Non-pigmented ciliary epithelial cell (primary cell): Measurements from ENCODE around the gene CSNK1G3.
A peak's percentile ranks its signal among the peaks of the same experiment; 100 is the strongest.
"Not testable (repeated sequence)": the region's sequence is repeated elsewhere in the genome, so short reads cannot be mapped to it uniquely, and the experiment has no call there.

Experiments used
- DNase-seq: peaks from one replicate; pipeline ENCODE4 v3.0.0-alpha.2; 2010; ENCODE audit warnings: low read depth

Gene CSNK1G3

DNA sequence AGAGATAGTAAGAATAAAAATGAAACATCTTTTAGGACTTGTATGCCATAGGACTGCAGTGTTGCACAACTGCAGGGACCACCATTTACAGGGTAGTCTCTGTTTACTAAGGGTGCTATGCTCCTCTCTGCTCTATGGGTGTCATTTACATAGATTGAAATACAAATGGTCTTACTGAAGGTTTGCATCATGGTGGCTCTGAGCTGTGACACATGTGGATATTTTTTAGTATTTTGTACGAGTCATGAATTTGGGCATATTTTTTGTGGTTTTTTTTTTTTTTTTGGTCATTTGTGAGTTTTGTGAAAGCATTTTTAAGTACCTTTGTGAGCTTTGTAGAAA lies 47.4 kb downstream of the CSNK1G3 start:
- DNase-seq = no peak

DNA sequence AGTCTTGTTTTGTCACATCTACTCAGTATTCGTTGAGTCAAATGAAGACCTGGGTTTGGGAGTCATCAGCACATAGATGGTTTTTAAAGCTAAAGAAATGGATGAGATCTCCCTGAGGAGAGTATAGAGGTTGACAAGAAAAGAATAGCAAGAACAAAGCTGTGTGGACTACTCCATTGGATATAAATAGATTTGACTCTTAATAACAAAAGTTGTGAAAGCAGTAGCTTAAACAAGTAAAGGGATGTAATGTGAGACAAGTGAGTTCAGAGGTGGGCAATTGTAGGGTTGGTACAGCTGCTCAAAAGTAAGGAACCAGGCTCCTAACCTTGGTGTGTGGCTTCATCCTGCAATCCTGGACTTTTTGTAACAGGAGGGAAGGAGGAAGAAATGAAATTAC lies 49.3 kb downstream of the CSNK1G3 start:
- DNase-seq = no peak

DNA sequence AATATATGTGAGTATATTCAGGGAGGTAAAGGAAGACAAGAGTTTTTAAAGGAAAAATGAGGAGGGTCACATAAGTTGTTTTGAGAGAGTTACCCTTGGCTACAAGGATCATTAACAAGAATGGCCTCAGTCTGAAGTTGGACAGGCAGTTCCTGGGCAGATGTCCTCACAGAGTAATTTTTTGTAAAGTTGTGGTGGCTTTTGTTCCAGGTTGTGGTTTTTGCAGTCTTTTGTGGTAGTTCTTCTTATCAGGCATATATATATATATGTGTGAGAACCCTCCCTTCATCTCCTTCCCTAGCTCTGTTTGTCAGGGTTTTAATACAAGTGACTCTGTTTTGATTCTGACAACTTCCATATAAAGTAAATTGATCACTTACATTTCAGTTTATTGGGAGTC lies 60.0 kb downstream of the CSNK1G3 start:
- no peak for DNase-seq

DNA sequence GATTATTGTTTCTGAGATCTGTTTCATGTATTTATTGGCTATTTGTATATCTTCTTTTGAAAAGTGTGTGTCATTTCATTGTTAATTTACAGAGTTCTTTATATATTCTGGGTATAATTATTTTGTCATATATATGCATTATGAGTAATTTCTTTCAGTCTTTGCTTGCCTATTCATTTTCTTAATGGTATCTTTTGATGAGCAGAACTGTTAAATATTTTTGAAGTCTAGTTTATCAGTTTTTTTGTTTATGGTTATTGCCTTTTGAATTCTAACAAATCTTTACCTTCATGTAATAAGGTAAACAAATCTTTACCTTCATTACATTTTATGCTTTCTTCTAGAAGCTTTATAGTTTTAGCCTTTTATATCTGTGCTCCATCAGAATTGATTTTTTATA lies 66.4 kb downstream of the CSNK1G3 start:
- no peak for DNase-seq

DNA sequence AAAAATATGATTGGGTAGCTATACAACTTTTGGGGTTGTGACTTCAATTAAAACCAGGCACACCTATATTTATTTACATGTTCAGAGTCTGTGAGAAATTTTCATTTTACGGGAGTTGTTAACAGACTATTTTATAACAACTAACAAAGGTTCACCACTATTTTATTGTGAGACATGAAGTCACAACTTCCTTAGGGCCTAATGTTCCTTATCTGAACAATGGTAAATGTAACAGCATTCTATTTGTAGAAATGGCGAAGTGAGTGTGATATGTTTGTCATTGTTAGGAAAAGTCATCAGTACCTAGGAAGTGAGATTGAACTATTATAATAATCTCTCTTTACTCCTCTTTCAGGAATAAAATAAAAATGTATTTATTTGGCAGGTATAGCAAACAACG lies 67.4 kb downstream of the CSNK1G3 start:
- DNase-seq = no peak

DNA sequence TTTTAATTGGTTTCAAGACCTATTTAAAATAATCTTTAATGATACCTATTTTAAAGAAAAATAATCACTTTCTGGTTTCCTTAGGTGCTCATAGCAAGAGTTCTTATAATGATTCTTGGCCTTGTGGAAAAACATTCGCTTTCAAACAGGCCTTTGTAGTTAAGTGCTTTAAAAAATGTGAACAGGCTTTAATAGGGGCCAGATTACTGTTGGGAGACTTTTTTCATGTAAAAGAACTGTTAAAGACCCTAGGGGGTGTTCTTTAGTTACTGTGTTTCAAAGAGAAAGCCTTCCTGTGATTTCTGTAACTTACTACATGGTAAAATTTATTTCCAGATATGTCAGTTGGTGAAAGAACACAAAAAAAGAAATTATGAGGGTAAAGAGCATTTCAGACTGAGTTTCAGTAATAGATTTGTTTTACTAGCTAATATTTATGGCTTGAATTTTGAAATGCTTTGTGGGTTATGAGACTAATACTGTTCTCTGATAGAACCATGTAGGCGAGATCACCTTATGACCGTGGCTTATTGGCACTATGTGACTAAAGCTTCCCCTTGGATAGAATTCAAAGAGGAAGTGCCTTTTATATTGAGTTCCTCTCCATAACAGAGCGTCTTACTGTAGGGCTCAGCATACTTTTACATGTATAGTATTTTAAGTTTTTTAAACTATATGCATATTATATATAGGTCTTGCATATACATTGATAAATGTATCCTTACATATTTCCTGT lies 70.7 kb downstream of the CSNK1G3 start:
- no peak for DNase-seq

DNA sequence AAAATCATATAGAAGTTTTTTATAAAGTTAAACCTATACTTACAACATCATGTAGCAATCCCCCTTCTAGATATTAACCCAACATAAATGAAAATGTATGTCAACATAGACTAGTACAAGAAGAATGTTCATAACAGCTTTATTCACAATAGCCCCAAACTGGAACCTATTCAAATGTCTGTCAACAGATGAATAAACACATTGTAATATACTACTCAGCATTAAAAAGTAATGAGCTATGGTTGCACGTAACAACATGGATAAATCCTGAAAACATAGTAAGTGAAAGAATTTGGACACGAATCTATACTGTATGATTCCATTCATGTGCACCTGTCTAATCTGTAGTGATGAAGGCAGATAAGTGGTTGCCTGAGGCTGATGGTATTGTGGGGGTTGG lies 73.9 kb downstream of the CSNK1G3 start:
- no peak for DNase-seq

DNA sequence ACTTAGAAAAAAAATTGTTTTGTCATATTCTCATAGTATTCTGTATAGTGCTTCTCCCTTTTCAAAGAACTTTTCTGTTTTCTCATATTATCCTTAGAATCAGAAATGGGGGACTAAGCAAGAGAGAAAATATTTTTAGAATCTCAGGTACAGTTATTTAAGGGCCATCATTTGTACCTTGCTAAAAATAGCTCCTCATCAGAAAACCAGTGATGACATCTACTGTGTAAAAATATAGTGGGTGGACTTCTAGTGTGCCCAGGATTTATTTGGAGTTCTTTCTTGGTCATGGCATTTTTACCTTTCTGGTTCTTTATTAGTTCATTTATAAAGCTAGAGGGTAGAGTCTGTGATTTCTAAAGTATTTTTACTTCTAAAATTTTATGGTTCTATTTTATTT lies 82.5 kb downstream of the CSNK1G3 start:
- DNase-seq = no peak

DNA sequence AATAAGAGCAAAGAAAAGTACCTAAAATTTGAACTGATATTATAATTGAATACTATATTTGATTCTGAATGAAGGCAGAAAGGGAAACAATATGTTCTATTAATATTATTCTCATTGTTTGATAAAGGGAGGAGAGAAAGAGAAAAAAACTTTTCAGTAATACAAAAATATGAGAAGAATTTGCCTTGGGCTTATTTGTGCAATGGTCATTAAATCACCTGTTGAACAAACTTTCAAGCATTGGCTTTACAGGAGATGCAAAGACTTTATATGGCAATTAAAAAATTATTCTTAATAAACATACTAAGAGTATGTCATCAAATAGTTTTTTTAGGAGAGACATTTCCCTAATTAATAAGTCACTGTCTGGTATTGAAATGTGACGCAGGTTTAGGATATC lies 85.0 kb downstream of the CSNK1G3 start:
- DNase-seq = no peak

DNA sequence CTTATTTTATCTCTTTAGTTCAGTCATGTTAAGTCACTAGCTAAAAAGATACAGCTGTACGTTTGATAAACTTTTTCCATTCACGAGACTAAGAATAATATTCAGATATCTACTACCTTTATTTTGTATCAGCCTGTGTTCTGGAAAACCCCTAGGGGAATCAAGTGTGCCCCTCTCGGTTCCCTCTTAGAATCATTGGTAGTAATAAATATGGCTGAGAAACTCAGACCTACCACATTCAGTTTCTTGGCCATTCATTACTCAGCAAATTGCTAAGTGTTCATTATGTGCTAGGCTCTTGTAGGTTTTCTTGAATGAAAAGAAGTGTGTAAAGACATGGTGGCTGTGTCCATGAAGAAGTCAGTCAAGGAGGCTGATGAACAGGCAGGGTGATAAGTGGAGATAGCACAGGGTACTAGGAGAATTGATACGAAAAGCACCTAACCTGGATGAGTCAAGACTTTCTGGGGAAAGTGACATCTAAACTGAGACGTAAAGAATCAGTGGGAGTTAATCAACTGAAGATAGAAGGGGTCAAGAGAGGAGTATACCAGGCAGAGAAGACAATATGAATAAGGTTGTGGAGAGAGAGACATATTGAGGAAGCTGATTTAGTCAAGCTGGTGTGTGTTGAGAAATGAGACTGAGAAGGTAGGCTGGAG lies 86.2 kb downstream of the CSNK1G3 start:
- no peak for DNase-seq

DNA sequence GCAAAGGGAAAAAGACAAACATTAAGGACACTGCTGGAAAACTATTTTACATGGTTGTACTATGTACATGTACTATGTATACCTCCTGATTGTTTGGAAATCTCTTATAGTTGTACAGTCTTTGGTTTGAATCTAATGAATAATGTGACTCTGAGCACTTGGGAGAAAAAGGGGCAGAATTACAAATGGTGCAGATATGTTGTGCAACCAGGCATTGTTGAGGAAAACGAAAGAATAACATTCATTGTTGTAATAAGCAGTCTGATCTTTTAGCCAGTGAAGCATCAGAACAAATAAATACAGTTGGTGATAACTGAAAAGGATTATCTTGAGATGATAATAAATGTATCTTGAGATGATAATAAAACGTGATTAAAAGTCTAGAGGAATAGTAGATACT lies 87.2 kb downstream of the CSNK1G3 start:
- no peak for DNase-seq

DNA sequence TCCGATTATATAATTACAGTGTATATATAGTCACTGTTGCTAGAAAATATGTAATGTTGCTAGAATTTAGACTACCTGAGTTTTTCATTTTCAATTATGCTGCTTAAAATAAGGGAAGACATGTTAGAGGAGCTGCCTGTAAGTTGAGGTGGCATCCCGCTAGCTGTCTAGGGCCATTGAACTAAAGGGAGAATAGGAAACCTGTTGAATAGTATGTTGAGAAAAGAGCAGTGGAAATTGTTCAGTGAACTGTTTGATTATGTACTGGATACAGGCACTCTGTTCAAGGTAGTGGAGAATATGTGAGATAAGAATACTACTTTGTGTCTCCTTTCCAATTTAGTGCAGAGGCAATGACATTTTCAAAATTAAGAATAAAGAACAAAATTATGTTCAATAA lies 89.6 kb downstream of the CSNK1G3 start:
- DNase-seq = no peak

DNA sequence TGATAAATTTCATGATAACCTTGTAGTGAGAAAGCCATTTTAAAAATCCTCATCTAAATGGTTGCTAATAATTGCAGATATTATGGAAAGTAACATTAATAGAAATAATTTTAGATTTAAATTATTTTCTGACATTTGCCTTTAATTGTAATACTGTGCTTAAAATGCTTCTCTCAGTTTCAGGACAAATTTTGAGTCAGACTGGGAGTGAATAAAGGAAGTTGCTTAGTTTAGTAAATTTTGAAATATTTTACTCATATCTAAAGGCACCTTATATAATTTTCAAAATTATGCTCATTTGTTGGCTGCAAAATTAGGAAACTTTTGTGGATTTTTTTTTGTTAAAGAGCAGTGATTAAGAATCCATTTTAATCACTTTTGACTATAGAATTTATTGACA lies 93.8 kb downstream of the CSNK1G3 start:
- DNase-seq = no peak

DNA sequence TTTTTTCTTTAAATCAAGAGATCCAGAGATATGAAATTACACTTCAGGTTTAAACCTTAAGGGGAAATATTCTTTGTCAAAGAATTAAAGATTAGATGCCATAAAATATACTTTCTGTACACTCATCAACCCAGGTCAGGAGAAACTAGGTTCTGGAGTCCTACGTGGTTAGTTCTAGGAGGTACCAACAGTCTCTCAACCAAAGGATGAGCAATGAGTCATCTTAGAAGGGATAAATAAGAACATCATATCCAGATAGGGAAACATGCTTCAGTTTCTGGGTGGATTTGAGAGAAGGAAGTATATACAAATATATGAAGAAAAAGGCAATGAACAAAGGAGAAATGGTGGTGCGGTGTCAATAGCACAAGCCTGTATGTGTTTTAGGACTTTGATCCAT lies 98.2 kb downstream of the CSNK1G3 start:
- no peak for DNase-seq

DNA sequence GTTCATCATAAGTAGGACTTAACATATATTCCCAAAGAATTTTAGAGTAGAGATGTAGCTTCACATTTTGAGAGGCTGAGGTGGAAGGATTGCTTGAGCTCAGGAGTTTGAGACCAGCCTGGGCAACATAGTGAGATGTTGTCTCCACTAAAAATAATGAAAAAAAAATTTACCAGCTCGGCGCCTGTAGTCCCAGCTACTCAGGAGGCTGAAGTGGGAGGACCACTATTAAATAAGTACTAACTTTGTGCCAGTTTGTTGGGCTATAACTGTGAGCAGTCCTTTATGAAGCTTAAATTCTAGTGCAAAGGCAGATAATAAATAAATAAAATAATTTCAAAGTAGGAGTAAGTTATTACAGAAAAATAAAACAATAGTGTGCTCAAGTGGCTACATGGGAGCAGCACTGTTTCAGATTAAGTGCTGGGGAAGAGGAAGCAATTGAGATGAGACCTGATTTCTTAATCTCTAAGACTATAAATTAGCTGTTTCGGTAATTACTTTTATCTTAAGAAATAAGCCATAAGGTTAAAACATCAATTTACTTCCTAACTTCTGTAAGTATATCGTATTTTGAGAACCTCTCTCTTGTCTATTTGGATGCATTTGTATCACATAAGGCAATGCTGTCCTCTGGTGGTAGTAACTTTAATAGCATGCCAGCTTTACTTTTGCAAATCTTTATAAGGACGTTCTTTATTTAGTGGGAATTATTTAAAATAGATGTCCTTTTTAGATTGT lies 98.9 kb downstream of the CSNK1G3 start:
- peak; percentile 48 for DNase-seq

DNA sequence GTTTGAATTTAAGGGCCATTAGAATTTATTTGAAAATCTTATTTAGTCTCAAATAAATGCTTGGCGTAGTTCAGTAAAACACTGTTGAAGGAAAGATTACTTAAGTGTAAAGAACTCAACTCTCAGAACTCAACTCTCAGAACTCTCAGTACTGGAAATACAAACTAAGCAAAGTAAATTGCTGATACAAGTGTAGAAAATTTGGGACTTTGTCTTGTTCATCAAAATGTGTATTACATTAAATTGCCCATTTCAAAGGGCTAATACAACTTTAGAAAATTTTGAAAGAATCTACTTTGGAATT lies 99.4 kb downstream of the CSNK1G3 start:
- DNase-seq = no peak

DNA sequence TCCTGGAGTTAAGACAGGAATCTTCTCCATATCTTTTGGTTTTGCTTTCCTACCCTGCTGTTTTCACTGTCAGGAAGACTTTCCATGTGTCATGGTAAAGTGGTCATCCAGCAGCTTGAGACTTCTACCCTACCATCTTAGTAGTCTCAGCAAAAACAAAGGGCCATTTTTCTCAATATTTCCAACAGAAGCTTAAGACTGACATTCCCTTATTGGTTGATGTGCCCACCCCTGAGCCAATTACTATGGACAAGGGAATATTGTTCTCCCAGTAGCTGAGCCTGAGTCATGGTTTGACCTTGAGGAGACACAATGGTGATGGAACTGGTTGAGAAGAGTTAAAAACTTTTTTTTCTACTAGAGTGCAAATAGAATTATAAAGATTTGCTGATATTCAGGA lies 105.6 kb downstream of the CSNK1G3 start:
- DNase-seq = no peak

DNA sequence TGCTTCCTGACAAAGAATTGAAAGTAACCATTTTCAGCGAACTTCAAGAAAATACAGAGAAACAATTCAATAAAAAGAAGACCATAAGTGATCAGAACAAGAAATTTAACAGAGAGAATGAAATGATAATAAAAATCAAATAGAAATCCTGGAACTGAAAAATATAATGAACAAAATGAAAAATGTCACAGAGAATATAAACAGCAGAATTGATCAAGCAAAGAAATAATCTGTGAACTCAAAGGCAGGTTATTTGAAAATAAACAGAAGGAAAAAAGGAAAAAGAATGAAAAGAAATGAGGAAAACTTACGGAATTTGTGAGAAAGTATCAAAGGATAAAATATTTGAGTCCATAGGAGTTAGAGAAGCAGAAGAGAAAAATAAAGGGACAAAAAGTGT lies 114.1 kb downstream of the CSNK1G3 start:
- no peak for DNase-seq

DNA sequence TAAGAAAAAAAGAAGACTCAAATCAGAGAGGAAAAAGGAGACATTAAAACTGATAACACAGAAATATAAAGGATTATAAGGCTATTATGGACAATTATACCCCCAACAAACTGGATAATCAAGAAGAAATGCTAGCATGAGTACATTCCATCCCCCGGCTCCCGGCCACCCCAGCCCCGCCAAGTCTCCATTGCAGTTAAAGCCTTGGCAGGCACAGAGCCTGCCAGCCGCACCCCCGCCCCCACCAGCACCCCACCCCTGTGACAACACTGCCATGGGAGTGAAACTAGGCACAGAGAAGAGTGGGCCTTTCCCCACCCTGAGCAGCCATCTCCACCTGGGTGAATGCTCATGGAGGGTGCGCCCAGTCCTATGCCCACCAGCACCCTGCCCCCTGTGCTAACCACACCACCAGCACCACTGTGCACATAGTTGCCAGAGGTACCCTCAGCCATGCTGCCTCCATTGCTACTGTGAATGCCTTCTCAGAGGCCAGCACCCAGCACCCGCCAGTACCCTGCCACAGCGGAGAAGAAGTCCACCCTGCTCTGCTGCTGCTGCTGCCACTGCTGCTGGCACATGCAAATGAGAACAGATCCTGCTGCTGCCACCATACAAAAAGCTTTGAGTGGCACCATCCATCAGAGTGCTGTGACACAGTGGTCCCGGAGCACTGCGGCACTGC lies 117.0 kb downstream of the CSNK1G3 start:
- no peak for DNase-seq

DNA sequence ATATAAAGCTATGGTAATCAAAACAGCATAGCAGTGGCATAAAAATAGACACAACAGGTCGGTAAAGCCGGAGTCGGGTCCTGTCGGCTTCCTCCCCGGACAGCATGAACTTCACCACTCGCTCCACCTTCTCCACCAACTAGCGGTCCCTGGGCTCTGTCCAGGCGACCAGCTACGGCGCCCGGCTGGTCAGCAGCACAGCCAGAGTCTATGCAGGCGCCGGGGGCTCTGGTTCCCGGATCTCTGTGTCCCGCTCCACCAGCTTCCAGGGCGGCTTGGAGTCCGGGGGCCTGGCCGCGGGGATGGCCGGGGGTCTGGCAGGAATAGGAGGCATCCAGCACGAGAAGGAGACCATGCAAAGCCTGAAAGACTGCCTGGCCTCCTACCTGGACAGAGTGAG lies 124.0 kb downstream of the CSNK1G3 start:
- no peak for DNase-seq

DNA sequence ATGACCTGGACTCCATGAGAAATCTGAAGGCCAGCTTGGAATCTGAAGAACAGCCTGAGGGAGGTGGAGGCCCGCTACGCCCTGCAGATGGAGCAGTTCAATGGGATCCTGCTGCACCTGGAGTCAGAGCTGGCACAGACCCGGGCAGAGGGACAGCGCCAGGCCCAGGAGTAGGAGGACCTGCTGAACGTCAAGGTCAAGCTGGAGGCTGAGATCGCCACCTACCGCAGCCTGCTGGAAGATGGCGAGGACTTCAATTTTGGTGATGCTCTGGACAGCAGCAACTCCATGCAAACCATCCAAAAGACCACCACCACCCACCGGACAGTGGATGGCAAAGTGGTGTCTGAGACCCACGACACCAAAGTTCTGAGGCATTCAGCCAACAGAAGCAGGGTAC lies 125.1 kb downstream of the CSNK1G3 start:
- DNase-seq = not testable (repeated sequence)

DNA sequence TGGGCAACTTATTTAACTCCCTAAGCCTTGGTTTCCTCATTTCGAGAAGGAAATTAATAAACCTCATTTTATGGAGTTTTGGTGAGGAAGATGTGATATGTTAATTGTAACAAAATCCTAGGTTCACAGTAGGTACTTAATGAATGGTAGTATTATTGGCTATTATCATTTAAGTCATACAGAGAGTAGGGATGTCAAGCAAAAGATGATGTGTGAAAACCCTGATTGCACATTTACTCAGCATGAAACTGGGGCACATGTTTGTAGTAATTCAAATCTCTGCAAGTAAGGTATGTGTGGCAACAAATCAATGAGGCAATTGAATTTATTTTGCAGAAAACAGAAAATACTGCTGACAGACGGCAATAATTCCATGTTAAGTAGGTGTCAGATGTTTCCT lies 127.3 kb downstream of the CSNK1G3 start:
- no peak for DNase-seq

DNA sequence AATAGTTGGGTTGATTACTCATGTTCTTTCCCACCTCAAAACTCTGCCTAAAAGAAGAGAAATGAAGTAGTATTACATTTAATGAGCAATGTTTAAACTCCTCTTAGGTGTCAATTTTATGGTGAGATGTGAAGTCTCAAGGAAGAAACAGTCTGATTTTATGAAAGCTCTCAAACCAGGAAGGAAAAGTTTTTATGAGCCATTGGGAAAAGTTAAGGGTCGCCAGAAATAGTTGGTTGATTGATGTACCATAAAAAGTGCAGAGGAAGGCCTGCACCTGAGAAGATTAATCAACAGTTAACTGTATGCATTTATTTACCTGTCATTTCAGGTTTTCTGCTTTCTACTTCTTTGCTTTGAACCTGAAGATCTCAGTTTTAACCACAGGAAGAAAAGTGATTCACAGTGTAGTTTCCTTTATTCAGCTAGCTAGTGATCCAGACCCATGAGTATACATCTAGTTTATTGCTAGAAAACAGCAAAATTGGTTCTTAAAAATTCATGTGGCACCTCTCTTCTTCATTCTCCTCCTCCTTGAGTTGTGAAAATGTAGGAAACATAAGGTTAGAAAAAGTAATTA lies 133.1 kb downstream of the CSNK1G3 start:
- no peak for DNase-seq
